GM12801 (cell line): ENCODE results near the gene RNF17.

Experiments used
- TF ChIP-seq, protein P1 (sequence below): IDR thresholded peaks from one replicate; pipeline ENCODE4 v1.5.1; 2011; ENCODE audit warnings: control low read depth; ENCODE audit not compliant: insufficient read length; ENCODE audit errors: extremely low read depth

Gene RNF17

DNA sequence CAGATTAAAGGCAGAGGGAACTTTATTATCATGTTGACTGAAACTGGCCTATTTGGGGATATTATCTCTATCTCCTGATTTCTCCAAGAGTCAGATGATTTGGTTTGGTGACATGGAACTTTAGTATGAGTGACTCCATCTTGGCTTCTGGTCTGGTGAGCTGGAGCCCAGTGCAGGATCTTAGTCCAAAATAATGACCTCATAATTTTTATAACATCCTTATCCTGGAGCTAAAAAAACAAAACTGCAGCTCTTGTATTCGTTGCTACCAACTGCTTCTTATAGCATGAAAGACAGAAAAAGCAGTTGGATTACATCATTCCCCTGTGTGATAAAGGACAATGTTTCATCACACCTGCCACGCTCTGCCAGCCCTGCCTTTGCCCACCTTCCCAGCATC is 39.3 kb upstream of the RNF17 start:
- TF ChIP-seq, protein P1, sequence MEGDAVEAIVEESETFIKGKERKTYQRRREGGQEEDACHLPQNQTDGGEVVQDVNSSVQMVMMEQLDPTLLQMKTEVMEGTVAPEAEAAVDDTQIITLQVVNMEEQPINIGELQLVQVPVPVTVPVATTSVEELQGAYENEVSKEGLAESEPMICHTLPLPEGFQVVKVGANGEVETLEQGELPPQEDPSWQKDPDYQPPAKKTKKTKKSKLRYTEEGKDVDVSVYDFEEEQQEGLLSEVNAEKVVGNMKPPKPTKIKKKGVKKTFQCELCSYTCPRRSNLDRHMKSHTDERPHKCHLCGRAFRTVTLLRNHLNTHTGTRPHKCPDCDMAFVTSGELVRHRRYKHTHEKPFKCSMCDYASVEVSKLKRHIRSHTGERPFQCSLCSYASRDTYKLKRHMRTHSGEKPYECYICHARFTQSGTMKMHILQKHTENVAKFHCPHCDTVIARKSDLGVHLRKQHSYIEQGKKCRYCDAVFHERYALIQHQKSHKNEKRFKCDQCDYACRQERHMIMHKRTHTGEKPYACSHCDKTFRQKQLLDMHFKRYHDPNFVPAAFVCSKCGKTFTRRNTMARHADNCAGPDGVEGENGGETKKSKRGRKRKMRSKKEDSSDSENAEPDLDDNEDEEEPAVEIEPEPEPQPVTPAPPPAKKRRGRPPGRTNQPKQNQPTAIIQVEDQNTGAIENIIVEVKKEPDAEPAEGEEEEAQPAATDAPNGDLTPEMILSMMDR: no peak

DNA sequence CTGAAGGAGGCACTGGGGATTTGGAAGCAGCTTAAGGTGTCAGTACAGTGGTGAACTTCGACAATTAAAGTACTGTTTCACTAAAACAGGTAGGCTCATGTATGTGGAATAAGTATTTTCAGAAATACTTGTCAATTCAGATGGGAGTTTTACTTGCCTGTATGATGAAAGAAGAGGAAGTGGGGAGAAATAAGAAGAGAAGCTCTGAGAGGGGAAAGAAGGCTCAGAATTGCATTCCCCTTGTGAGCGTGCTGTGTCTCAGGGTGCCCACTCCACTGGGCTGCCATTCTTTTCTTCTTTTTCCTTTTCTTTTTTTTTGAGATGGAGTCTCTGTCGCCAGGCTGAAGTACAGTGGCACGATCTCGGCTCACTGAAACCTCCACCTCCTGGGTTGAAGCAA is 38.6 kb upstream of the RNF17 start:
- TF ChIP-seq, protein P1: no peak

DNA sequence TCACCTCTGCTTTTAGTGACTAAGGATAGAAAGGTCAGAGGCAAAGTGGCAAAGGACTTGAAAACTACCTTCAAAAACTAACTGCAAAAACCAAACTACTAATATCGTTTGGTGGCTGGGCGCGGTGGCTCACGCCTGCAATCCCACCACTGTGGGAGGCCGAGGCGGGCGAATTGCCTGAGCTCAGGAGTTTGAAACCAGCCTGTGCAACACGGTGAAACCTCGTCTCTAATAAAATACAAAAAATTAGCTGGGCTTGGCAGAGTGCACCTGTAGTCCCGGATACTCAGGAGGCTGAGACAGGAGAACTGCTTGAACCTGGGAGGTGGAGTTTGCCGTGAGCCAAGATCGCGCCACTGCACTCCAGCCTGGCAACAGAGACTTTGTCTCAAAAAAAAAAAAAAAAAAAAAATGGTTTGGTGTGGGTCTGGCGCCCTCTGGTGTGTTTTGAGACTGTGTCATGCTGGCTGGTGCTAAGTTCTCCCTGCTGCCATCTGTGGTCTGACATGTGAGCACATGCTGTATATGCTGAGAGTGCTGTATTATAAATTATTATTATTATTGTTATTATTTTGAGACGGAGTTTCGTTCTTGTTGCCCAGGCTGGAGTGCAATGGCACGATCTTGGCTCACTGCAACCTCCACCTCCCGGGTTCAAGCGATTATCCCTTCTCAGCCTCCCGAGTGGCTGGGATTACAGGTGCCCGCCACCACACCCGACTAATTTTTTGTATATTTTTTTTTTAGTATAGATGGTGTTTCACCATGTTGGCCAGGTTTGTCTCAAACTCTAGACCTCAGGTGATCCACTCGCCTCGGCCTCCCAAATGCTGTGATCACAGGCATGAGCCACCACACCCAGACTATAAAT is 36.0 kb upstream of the RNF17 start:
- TF ChIP-seq, protein P1: peak; percentile 16

DNA sequence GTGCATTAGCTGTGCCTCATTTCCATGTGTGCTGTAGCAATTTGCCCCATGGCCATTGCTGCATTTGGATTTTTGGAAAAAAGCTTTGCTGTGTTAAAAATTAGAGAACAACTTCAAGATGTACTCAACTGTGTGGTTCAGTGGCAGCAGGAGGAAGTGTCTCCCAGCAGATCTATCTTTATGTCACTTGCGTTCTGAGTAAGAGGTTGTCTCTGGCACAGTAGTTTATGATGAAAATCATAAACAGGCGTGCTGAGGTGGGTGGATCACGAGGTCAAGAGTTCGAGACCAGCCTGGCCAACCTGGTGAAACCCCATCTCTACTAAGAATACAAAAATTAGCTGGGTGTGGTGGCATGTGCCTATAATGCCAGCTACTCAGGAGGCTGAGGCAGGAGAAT is 29.0 kb upstream of the RNF17 start:
- TF ChIP-seq, protein P1: no peak

DNA sequence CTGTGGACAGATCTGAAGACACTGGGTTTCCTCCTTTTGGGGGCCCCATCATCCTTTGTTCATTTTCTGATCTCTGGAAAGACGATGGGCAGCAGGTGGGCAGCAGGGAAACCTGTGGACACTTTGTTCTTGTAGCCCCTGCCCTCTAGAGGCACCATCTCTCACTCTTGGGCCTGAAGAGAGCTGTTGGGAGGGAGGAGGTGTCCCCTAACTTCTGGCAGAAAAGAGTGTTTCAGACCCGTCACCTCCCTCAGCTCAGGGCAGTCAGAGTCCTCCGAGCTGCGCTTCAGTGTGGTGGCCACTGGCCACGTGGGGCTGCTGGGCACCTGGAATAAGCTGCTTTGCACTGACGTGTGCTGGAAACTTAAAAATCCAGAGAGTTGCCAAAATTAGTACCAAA is 26.9 kb upstream of the RNF17 start:
- TF ChIP-seq, protein P1: no peak

DNA sequence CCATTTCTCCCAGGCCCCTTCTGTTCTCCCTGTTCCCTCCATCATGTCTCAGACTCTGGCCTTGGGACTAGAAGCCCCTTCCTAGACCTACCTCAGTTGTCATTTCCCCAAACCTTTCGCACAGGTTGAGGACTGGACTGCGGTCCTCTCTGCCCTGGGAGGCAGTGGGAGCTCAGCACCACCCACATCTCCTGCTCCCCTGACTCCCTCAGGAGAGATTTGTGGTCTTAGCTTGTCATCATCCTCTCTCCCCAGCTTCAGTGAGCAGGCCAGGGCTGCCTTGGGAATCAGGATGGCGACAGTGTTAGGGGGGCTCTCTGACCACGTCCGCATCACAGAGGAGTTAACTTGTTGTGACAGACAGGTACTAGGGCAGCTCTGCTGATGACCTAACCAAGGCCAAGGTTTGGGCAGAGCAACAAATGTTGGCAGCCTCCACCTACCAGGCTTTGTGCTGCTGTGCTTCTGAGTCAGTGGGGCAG is 25.6 kb upstream of the RNF17 start:
- TF ChIP-seq, protein P1: no peak

DNA sequence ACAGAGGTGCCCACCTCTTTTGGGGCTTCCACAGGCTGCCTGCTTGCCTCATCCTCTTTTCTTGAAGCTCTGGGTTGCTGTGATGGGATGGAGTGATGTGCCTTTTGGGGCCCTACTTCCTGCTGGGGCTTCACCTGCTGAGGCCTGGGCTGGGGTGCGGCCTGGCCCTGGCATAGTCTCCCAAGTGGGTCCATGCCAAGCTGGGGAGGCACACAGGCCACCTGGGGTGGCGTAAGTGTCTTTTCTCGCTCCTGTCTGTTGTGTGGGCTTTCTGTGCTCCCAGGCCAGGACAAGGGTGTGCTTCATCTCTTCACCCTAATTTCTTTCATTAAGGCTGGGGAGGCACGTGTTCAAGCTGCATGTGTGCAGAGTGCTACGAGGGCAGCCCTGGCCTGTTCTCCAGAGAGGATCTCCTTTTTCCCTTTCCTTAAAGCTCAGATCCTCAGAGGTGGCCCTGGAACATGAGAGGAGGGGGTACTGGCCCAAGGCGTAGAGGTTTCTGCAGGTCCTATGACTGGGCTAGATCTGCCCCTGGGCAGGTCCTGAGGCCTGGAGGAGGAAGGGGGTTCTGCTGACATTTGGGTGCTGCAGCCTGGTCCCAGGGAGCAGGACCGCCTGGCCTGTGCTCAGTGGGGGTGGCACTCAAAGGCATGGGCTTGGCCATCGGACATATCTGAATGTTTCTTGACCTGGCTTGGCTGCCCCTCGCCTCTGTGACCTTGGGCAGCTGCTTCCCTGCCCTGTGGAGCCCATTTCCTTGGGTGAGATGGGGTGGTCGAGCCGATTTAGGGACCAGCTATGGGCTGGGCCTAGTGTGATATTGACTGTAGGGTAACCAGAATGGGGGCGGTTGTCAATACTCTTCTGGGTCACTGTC is 23.7 kb upstream of the RNF17 start:
- TF ChIP-seq, protein P1: no peak
